Measurements from ENCODE around the gene CD47.

CD47 gene

DNA sequence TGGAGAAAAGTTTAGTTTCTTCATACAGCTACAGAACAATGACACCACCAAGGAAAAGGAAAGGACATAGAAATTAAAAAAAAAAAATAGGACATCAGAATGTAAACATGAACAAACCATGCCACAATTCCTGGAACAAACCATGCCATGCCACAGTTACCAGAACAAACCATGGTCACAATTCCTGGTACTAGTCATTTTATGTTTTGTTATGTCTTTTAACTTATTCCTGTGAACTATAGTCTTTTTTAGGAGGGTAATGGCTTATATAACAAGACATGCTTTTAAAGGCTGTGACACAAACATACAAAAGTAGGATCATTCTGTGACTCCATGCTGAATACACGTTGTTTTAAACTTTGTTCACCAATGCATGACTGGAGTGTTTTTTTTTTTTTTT lies 42.8 kb downstream of the CD47 start:
- no peak for TF ChIP-seq CTCF (IDR thresholded peaks at IDR 0.05; ENCODE audit: extremely low read depth, insufficient read depth, missing control alignments)
- in situ Hi-C loops (cut with MboI; ENCODE audit: low pct_unique_long_range_greater_than_20kb, low sequenced_read_pairs, unreplicated experiment), result no loop called here

DNA sequence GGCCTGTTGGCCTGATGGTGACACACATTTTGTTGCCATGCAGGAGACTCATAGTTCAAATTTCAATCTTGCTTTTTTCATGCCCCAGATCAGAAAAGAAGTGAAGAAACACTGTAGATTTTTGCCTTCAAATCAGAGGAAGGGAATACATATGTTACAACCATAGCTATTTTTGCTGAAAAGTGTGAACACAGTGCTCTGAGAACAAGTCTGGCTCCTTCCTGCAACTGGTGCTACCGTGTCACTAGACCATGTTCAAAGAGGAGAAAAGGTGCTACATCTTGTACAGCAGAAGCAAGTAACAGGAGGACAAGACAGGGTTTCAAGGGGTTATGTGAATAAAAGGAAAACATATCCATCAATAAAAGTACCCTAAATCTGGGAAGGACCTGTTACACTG lies 44.6 kb downstream of the CD47 start:
- in situ Hi-C loops (cut with MboI; ENCODE audit: low pct_unique_long_range_greater_than_20kb, low sequenced_read_pairs, unreplicated experiment), result no loop called here
- no peak for DNase-seq (ENCODE audit: low spot score)
- no peak for TF ChIP-seq CTCF (IDR thresholded peaks at IDR 0.05; ENCODE audit: extremely low read depth, insufficient read depth, missing control alignments)

More for the DNA sequence above, 42.8 kb downstream of the CD47 start:
- no peak for DNase-seq (ENCODE audit: low spot score)

DNA sequence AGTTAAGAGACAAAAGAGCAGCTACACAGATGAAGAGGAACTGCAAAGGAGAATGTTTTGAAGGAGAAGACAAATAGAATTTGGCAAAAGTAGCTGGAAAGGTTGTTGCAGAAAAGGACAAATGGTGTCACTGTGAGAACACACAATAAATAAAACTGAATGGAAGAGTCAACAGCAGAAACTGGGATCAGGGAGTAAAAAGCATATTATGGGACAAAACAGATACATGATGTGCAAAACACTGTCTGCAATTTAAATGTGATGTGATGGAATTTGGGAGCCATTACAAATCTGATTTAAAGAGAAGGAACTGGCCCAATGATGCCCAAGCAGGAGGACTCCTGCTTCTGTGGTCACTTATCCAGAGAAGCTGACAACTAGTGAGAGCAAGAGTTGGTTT lies 46.1 kb downstream of the CD47 start:
- in situ Hi-C loops (cut with MboI; ENCODE audit: low pct_unique_long_range_greater_than_20kb, low sequenced_read_pairs, unreplicated experiment), result no loop called here
- no peak for TF ChIP-seq CTCF (IDR thresholded peaks at IDR 0.05; ENCODE audit: extremely low read depth, insufficient read depth, missing control alignments)
- DNase-seq (ENCODE audit: low spot score), result no peak

GRCh38 chr3:108042300-108042699 lies 48.5 kb downstream of the CD47 start:
- no peak for DNase-seq (ENCODE audit: low spot score)
- in situ Hi-C loops (cut with MboI; ENCODE audit: low pct_unique_long_range_greater_than_20kb, low sequenced_read_pairs, unreplicated experiment), result no loop called here
- no peak for TF ChIP-seq CTCF (IDR thresholded peaks at IDR 0.05; ENCODE audit: extremely low read depth, insufficient read depth, missing control alignments)

GRCh38 chr3:108041253-108041652 lies 49.6 kb downstream of the CD47 start:
- no peak for TF ChIP-seq CTCF (IDR thresholded peaks at IDR 0.05; ENCODE audit: extremely low read depth, insufficient read depth, missing control alignments)
- in situ Hi-C loops (cut with MboI; ENCODE audit: low pct_unique_long_range_greater_than_20kb, low sequenced_read_pairs, unreplicated experiment), result no loop called here
- DNase-seq (ENCODE audit: low spot score), result no peak

DNA sequence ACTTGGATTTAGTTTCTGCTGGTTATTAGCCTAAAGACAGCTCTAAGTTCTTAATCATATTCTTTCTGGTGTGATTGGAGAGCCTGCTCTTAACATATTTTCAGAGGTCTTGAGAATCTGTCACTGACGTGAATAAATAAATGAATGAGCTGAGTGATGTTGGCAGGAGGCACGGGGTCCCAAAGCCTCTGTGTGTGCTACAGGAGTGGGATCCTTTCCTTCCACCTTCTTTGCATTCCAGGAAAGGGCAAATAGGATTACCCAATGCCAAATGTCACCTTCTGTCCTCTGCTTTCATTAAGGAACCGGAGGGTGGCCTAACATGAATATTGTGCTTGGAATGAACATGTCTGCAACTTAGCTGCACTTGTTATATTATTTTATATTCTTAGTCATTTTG lies 53.1 kb downstream of the CD47 start:
- in situ Hi-C loops (cut with MboI; ENCODE audit: low pct_unique_long_range_greater_than_20kb, low sequenced_read_pairs, unreplicated experiment), result no loop called here
- no peak for DNase-seq (ENCODE audit: low spot score)
- TF ChIP-seq CTCF (IDR thresholded peaks at IDR 0.05; ENCODE audit: extremely low read depth, insufficient read depth, missing control alignments), result no peak
